Kidney (tissue), 14 donors: ENCODE measurements around the gene METTL6. TPM values are rescaled to one million over a fixed set of nuclear protein-coding genes. Genes with fewer than 3 reads are reported as not detected.
"Not testable (repeated sequence)": the region's sequence is repeated elsewhere in the genome, so short reads cannot be mapped to it uniquely, and the experiment has no call there.

Experiments
- DNase-seq, 5 donors: peaks; one replicate each; pipeline ENCODE4 v3.0.0-alpha.2; 2013 to 2020
- FAIRE-seq: peaks from 2 replicates; lab custom pipeline; 2012; peaks lifted over from hg19 to GRCh38; lab: Jason Lieb, UNC
- H3K27ac ChIP-seq, 2 donors: one replicate each; pipeline ENCODE4 v1.7.0; 2013; ENCODE audit warnings: low read depth in 2 of 2, low read length in 2 of 2, inconsistent platforms in 1 of 2
- H3K27me3 ChIP-seq: one replicate; pipeline ENCODE4 v1.7.1; 2013; ENCODE audit warnings: low read length, inconsistent platforms; ENCODE audit not compliant: control insufficient read depth, insufficient read depth
- H3K36me3 ChIP-seq, 3 donors: one replicate each; pipeline versions ENCODE4 v1.7.0 to v1.7.1; 2013; ENCODE audit warnings: low read length in 3 of 3, control low read depth in 1 of 3, inconsistent platforms in 1 of 3; ENCODE audit not compliant: insufficient read depth in 3 of 3, control insufficient read depth in 2 of 3
- H3K4me1 ChIP-seq, 3 donors: one replicate each; pipeline versions ENCODE4 v1.7.0 to v1.7.1; 2013; ENCODE audit warnings: low read length in 3 of 3, inconsistent platforms in 1 of 3, low read depth in 1 of 3; ENCODE audit not compliant: control insufficient read depth in 2 of 3, insufficient read depth in 2 of 3
- H3K4me3 ChIP-seq, 3 donors: one replicate each; pipeline versions ENCODE4 v1.7.0 to v1.8.1; 2013; ENCODE audit warnings: low read length in 3 of 3, control low read depth in 1 of 3, inconsistent platforms in 1 of 3
- H3K9ac ChIP-seq, 3 donors: one replicate each; pipeline versions ENCODE4 v1.7.0 to v1.7.1; 2013; ENCODE audit warnings: low read length in 3 of 3, control low read depth in 1 of 3, inconsistent platforms in 1 of 3
- H3K9me3 ChIP-seq, 3 donors: one replicate each; pipeline versions ENCODE4 v1.7.0 to v1.7.1; 2013; ENCODE audit warnings: low read length in 3 of 3, control low read depth in 1 of 3, inconsistent platforms in 1 of 3; ENCODE audit not compliant: control insufficient read depth in 2 of 3, insufficient read depth in 1 of 3
- CTCF ChIP-seq: IDR thresholded peaks from 3 replicates; pipeline ENCODE4 v1.5.1; 2012; ENCODE audit warnings: mild to moderate bottlenecking, moderate library complexity, borderline replicate concordance; ENCODE audit not compliant: insufficient read depth; ENCODE audit errors: extremely low read depth
- intact Hi-C: fragments of 100-400 bp; cut with DNase I; formaldehyde crosslinking; loops from one replicate; pipeline ENCODE4 v1.11.1; 2022
- polyA plus RNA-seq: library from polyadenylated mRNA; stranded (reverse); fragments of 350-450 nt; fragmentation: Illumina TruSeq; extraction: RNeasy Lipid Tissue Mini Kit (QIAGEN cat#74804); gene quantifications from one replicate; pipeline ENCODE4 v1.2.3, GENCODE V29; 2014; ENCODE audit warnings: low read depth, low replicate concordance; ENCODE audit not compliant: insufficient read depth
- total RNA-seq: library from RNA; stranded (reverse); fragmentation: NEBNext Ultra II Directional; extraction: Animal tissue kit (Norgen Biotek cat#: 25700); gene quantifications from one replicate; pipeline ENCODE4 v1.2.1, GENCODE V29; 2021
- donor health status: control.
- donor health status: control.
- donor health status: control.
- donor health status: control.
- donor health status: control.
- donor health status: DM: yes; HTN: yes; CAD: no.
- donor health status: Normal renal cell carcinoma (clear cell type).

The METTL6 gene
- total and polyA plus RNA-seq, 2 donors from 2014 or later: 9.7 to 18.6 TPM

GRCh38 chr3:15391007-15391406 lies 36.3 kb downstream of the METTL6 start:
- TF ChIP-seq CTCF: no peak
- intact Hi-C loops: no loop called here
- Histone ChIP-seq H3K27me3 (no peaks in the 10 kb centered on the region), H3K27ac (no peak overlapping the region), H3K9me3 (peaks cover 0 to 5% (median 0%) of the 10 kb centered on the region in 3 donors), H3K4me3 (no peak overlapping the region), H3K9ac (no peak overlapping the region), H3K36me3 (no peaks in the 10 kb centered on the region), H3K4me1 (no peaks in the 10 kb centered on the region)
- no peak for FAIRE-seq
- no peak for DNase-seq

- no peaks in the 10 kb centered on the region for H3K27me3 ChIP-seq
- H3K9ac ChIP-seq: no peak overlapping the region
- peaks cover 0 to 7% (median 0%) of the 10 kb centered on the region in 3 donors for H3K9me3 ChIP-seq
- no peak overlapping the region for H3K27ac ChIP-seq
- intact Hi-C loops: no loop called here
- FAIRE-seq (no peak), DNase-seq (no peak)
- no peak for TF ChIP-seq CTCF
- H3K4me1 ChIP-seq: no peaks in the 10 kb centered on the region
- no peak overlapping the region for H3K4me3 ChIP-seq
- no peaks in the 10 kb centered on the region for H3K36me3 ChIP-seq
Observed at GRCh38 chr3:15390460-15390859, 36.9 kb downstream of the METTL6 start.

GRCh38 chr3:15388335-15388734 lies 39.0 kb downstream of the METTL6 start:
- H3K4me1 ChIP-seq, H3K9ac ChIP-seq, H3K4me3 ChIP-seq, H3K27me3 ChIP-seq, DNase-seq, H3K9me3 ChIP-seq, FAIRE-seq, intact Hi-C loops, H3K27ac ChIP-seq, H3K36me3 ChIP-seq: not testable (repeated sequence)

- intact Hi-C loops: no loop called here
- Histone ChIP-seq H3K9me3 (peaks cover 0 to 7% (median 0%) of the 10 kb centered on the region in 3 donors), H3K4me3 (no peak overlapping the region), H3K9ac (no peak overlapping the region), H3K27me3 (no peaks in the 10 kb centered on the region), H3K36me3 (no peaks in the 10 kb centered on the region), H3K27ac (no peak overlapping the region), H3K4me1 (no peaks in the 10 kb centered on the region)
- DNase-seq: no peak
- FAIRE-seq: no peak
- TF ChIP-seq CTCF: no peak
Observed at GRCh38 chr3:15387735-15388134, 39.6 kb downstream of the METTL6 start.
